GM12878 (cell line): Measurements from ENCODE around the gene ADAMTS2. TPM values are rescaled to one million over a fixed set of nuclear protein-coding genes. Genes with fewer than 3 reads are reported as not detected.

Source experiments
- ATAC-seq: fragments of 200-7000 bp; cut with Tn5 transposase; 3 replicates; pipeline ENCODE4 v1.9.1; 2020; ENCODE audit warnings: mild to moderate bottlenecking, moderate library complexity
- BruUV-seq: library from RNA; stranded (reverse); fragments of 400-500 nt; replicated peaks from 2 replicates; lab custom pipeline; 2021; lab: Mats Ljungman, UMichigan
- CTCF ChIA-PET: fragments of 300-600 bp; sonication (Branson Sonifier 250); formaldehyde crosslinking; extraction: SDS; loops from one replicate; lab custom pipeline; 2021; ENCODE audit warnings: inconsistent platforms; lab: Yijun Ruan, JAX
- POLR2A ChIA-PET: fragments of 350-600 bp; formaldehyde crosslinking; extraction: SDS; loops from one replicate; lab custom pipeline; 2021; ENCODE audit warnings: inconsistent platforms; lab: Charles Lee
- RAD21 ChIA-PET: fragments of 300-600 bp; sonication (Branson Sonifier 250); formaldehyde crosslinking; loops from one replicate; lab custom pipeline; 2023; ENCODE audit warnings: antibody characterized with exemption; ENCODE audit not compliant: unreplicated experiment; lab: Charles Lee
- SMC1A ChIA-PET: fragments of 300-600 bp; sonication (Branson Sonifier 250); formaldehyde crosslinking; loops from one replicate; lab custom pipeline; 2023; ENCODE audit not compliant: unreplicated experiment, uncharacterized antibody; lab: Charles Lee
- DNase-seq: peaks from one replicate; pipeline ENCODE4 v3.0.0-alpha.2; 2011; ENCODE audit warnings: low read depth, low spot score
- FAIRE-seq: peaks from 3 replicates; lab custom pipeline; 2011; peaks lifted over from hg19 to GRCh38; lab: Jason Lieb, UNC
- H2AFZ ChIP-seq: 2 replicates; pipeline ENCODE4 v1.6.0; 2011; ENCODE audit warnings: low read depth, low read length, control low read depth; ENCODE audit not compliant: control insufficient read depth
- H3K27ac ChIP-seq: 2 replicates; pipeline ENCODE4 v1.5.1; 2011; ENCODE audit warnings: control low read depth; ENCODE audit not compliant: control insufficient read depth, insufficient read depth
- H3K27me3 ChIP-seq, 2 experiments: replicated peaks in 1 of 2; 2 replicates each; pipeline versions ENCODE4 v1.6.0 to v1.6.1; 2011; ENCODE audit warnings: low read length in 1 of 2; ENCODE audit not compliant: control insufficient read depth in 2 of 2, insufficient read depth in 2 of 2
- H3K36me3 ChIP-seq, 2 experiments: 2 replicates each; pipeline ENCODE4 v1.5.1; 2011; ENCODE audit warnings: low read length in 1 of 2; ENCODE audit not compliant: control insufficient read depth in 2 of 2, insufficient read depth in 2 of 2
- H3K4me1 ChIP-seq: 2 replicates; pipeline ENCODE4 v1.6.1; 2011; ENCODE audit warnings: mild to moderate bottlenecking, low read length, moderate library complexity, mixed read lengths; ENCODE audit not compliant: control insufficient read depth, insufficient read depth
- H3K4me2 ChIP-seq: 2 replicates; pipeline ENCODE4 v1.6.0; 2011; ENCODE audit warnings: control low read depth; ENCODE audit not compliant: control insufficient read depth, insufficient read depth
- H3K4me3 ChIP-seq: fragments of 200-600 bp; sonication (generic); 2 replicates; pipeline ENCODE4 v1.5.1; 2016
- H3K79me2 ChIP-seq: 2 replicates; pipeline ENCODE4 v1.6.0; 2011; ENCODE audit warnings: low read length; ENCODE audit not compliant: control insufficient read depth, insufficient read depth
- H3K9ac ChIP-seq: 2 replicates; pipeline ENCODE4 v1.8.0; 2011; ENCODE audit warnings: low read length, control low read depth, mixed read lengths; ENCODE audit not compliant: control insufficient read depth, insufficient read depth
- H3K9me3 ChIP-seq: replicated peaks from 3 replicates; pipeline ENCODE4 v1.5.1; 2011; ENCODE audit warnings: mild to moderate bottlenecking, low read length; ENCODE audit not compliant: control insufficient read depth, insufficient read depth
- H4K20me1 ChIP-seq: 2 replicates; pipeline ENCODE4 v1.6.0; 2011; ENCODE audit not compliant: control insufficient read depth, insufficient read depth
- ATF7 ChIP-seq: fragments of 450-650 bp; IDR thresholded peaks from 2 replicates; pipeline ENCODE4 v1.6.1; 2016; ENCODE audit warnings: low read depth, mild to moderate bottlenecking
- CBX3 ChIP-seq: fragments of 200-600 bp; sonication (generic); IDR thresholded peaks from 2 replicates; pipeline ENCODE4 v1.6.1; 2016; ENCODE audit warnings: low read depth, borderline replicate concordance
- ESRRA ChIP-seq: IDR thresholded peaks from 2 replicates; pipeline ENCODE4 v1.6.1; 2012; ENCODE audit warnings: mild to moderate bottlenecking, low read length, improper control_type of control experiment
- HDGF ChIP-seq: fragments of 450-650 bp; IDR thresholded peaks from 2 replicates; pipeline ENCODE4 v1.6.1; 2016; ENCODE audit warnings: antibody characterized with exemption
- MEF2B ChIP-seq: fragments of 450-650 bp; IDR thresholded peaks from 2 replicates; pipeline ENCODE4 v1.6.1; 2018; ENCODE audit warnings: mild to moderate bottlenecking, moderate library complexity; ENCODE audit not compliant: partially characterized antibody, poor library complexity, severe bottlenecking
- MTA2 ChIP-seq: fragments of 450-650 bp; IDR thresholded peaks from 2 replicates; pipeline ENCODE4 v1.6.1; 2016; ENCODE audit warnings: low read depth, mild to moderate bottlenecking, moderate library complexity
- SMAD5 ChIP-seq: IDR thresholded peaks from 2 replicates; pipeline ENCODE4 v1.6.1; 2016; ENCODE audit warnings: antibody characterized with exemption, low read depth
- WRNIP1 ChIP-seq: IDR thresholded peaks from 2 replicates; pipeline ENCODE4 v1.6.1; 2011; ENCODE audit warnings: low read depth, low read length, improper control_type of control experiment, borderline replicate concordance
- YY1 ChIP-seq: IDR thresholded peaks from 2 replicates; pipeline ENCODE4 v1.6.1; 2011; ENCODE audit warnings: low read depth, mild to moderate bottlenecking, low read length
- ZNF217 ChIP-seq: fragments of 450-650 bp; IDR thresholded peaks from 2 replicates; pipeline ENCODE4 v1.6.1; 2017; ENCODE audit warnings: antibody characterized with exemption, mild to moderate bottlenecking
- WGBS: methylation state at CpG from one replicate; pipeline ENCODE4 v1.1.6; 2016; ENCODE audit warnings: low lambda C conversion rate; ENCODE audit not compliant: insufficient replicate concordance, insufficient coverage; ENCODE audit errors: missing lambda C conversion rate; 5-methylcytosine and 5-hydroxymethylcytosine counted together
- in situ Hi-C: fragments of 300-500 bp; cut with MboI; formaldehyde crosslinking; loops from 9 replicates; pipeline ENCODE4 v1.14.3; 2018; ENCODE audit warnings: mixed read lengths
- intact Hi-C: fragments of 100-400 bp; cut with micrococcal nuclease; formaldehyde crosslinking; loops from one replicate; pipeline ENCODE4 v1.14.2; 2022; ENCODE audit not compliant: unreplicated experiment
- polyA plus RNA-seq, 11 experiments: library from polyadenylated mRNA; depleted of rRNA in 4 of 11; unstranded in 6 of 11; stranded (reverse) in 5 of 11; fragments of >200 nt; fragmentation: Nextera tagmentation in 4 of 11; fragmentation: Illumina TruSeq in 1 of 11; extraction: Ambion mirVana in 4 of 11; extraction: Trizol in 1 of 11; gene quantifications; 1 replicate in 1 of 11; 2 replicates in 10 of 11; pipeline versions ENCODE4 v1.2.1 to v1.2.3, GENCODE V29; 2011 to 2016; ENCODE audit warnings: inconsistent platforms in 2 of 11, missing spikeins in 2 of 11, low read depth in 1 of 11
- total RNA-seq, 4 experiments: library from RNA; depleted of rRNA in 3 of 4; stranded (reverse); fragments of >200 nt in 3 of 4; fragmentation: Illumina TruSeq in 1 of 4; extraction: Trizol in 1 of 4; gene quantifications; 2 replicates each; pipeline versions ENCODE4 v1.2.1 to v1.2.3, GENCODE V29; 2013 to 2021
- TF ChIP-seq, protein P1 (sequence below): IDR thresholded peaks from 2 replicates; pipeline ENCODE4 v1.6.1; 2012; ENCODE audit warnings: mild to moderate bottlenecking, low read depth, low read length
- TF ChIP-seq, protein P2 (sequence below): IDR thresholded peaks from 2 replicates; pipeline ENCODE4 v1.6.1; 2011; ENCODE audit warnings: low read depth, mild to moderate bottlenecking, low read length, moderate library complexity, borderline replicate concordance; ENCODE audit errors: extremely low read depth

The ADAMTS2 gene
- total and polyA plus RNA-seq, 10 of the 15 experiments (the other 5 are each of a cell fraction or from before 2014, with no cell fraction given) = 0.03 to 0.05 TPM; not detected in 8

DNA sequence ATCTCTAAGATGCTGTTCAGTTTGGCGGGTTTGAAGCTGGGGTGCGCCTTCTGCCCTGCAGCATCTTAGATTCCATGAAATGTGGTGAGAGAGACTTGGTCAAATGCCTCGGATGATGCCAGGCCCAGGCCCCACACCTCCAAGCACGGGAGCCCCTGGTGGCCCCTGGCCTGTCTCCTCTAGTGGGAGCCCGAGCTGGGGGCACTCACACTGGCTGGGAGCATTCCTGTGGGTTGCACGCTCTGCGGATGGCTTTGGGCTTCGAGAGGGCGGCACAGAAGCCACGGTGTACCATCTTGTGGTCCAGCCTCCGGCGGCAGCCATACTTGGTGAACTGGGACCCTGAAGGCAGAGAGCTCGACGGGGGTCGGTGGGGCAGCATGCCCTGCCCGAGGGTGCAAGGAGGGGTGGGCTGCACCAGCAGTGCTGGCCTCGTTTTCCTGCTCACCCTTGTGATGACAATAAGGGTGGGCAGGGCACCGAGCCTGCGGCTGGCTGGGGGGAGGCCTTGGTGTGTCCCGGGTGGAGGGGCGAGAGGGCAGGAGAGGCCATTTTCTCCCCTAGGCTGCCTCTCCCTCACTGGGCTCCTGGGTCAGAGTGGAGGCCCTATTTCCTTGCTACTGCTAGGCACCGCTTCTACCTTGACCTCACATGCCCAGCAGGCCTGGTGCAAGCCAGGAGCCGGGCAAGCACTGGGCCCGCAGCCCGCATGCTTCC lies 219.3 kb downstream of the ADAMTS2 start:
- DNase-seq = no peak
- H3K9me3 ChIP-seq = peaks cover 3% of the 10 kb centered on the region; the same call in 1 of the 3 replicates
- ATAC-seq = no peak
- in situ Hi-C loops = no loop called here
- POLR2A ChIA-PET = no interaction called here
- H4K20me1 ChIP-seq = no peaks in the 10 kb centered on the region
- H3K27me3 ChIP-seq = no peaks in the 10 kb centered on the region
- H3K4me1 ChIP-seq = no peaks in the 10 kb centered on the region
- no peaks in the 10 kb centered on the region for H3K36me3 ChIP-seq
- intact Hi-C loops = no loop called here
- RAD21 ChIA-PET = no interaction called here
- H3K9ac ChIP-seq = no peak overlapping the region
- no peaks in the 10 kb centered on the region for H3K79me2 ChIP-seq
- H3K27ac ChIP-seq = no peak overlapping the region
- H3K4me2 ChIP-seq = no peak overlapping the region
- CTCF ChIA-PET = no interaction called here
- no peak for FAIRE-seq
- SMC1A ChIA-PET = no interaction called here
- no TSS peak for BruUV-seq
- no peak overlapping the region for H3K4me3 ChIP-seq
- 47% methylated on average over 25 of the region's 25 CpGs for WGBS
- H2AFZ ChIP-seq = no peak overlapping the region
- no peak for TF ChIP-seq MEF2B

DNA sequence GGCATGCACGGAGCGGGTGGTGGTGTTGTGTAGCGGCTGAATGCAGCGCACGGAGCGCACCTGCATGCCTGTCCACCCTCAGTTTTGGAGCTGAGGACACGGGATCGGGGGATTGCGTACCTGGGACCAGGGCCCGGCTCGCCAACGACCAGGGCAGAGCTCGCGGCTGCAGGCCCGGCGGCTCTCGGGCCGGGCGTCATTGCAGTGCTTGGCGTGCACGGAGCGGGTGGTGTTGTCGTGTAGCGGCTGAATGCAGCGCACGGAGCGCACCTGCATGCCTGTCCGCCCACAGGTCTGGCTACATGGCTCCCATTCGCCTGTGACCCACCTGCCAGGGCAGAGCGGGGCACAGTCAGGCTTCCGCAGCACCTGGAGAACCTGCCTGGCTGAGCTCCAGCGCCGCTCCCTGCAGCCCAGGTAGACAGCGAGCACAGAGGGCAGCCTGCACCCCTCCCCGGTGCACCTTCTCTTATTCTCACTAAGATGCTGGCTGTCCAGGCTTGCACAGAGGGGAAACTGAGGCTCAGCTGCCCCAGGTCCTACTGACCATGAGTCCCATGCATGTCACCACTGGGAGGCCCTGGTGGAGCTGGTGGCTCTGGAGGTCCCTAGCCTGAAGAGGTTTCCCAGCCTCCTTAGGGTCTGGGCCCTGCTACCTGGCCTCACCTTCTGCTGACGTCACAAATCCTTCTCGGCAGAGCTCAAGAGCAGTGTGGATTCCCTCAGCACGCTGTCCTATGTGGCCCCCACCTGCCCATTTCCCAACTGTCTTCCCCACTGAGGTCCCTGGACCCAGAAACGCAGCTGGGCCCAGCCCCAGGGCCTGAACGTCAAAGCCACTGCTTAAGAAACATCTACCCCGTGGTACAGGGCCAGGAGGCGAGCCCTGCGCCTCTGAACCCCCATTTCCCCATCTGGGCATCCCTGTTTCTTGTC lies 220.1 kb downstream of the ADAMTS2 start:
- H3K4me3 ChIP-seq = no peak overlapping the region
- H3K9me3 ChIP-seq = peaks cover 2% of the 10 kb centered on the region; the same call in 1 of the 3 replicates
- 61% methylated on average over 36 of the region's 43 CpGs for WGBS
- no peak for FAIRE-seq
- no peaks in the 10 kb centered on the region for H3K79me2 ChIP-seq
- DNase-seq = no peak
- ChIA-PET CTCF (no interaction called here), SMC1A (no interaction called here), RAD21 (no interaction called here), POLR2A (no interaction called here)
- intact Hi-C loops (no loop called here), in situ Hi-C loops (no loop called here)
- no peak overlapping the region for H3K9ac ChIP-seq
- H3K27ac ChIP-seq = no peak overlapping the region
- ATAC-seq = no peak
- no peak overlapping the region for H2AFZ ChIP-seq
- no peaks in the 10 kb centered on the region for H3K4me1 ChIP-seq
- no peak overlapping the region for H3K4me2 ChIP-seq
- no peaks in the 10 kb centered on the region for H4K20me1 ChIP-seq
- BruUV-seq = no TSS peak
- H3K36me3 ChIP-seq = no peaks in the 10 kb centered on the region
- no peaks in the 10 kb centered on the region for H3K27me3 ChIP-seq
- TF ChIP-seq, protein P1, sequence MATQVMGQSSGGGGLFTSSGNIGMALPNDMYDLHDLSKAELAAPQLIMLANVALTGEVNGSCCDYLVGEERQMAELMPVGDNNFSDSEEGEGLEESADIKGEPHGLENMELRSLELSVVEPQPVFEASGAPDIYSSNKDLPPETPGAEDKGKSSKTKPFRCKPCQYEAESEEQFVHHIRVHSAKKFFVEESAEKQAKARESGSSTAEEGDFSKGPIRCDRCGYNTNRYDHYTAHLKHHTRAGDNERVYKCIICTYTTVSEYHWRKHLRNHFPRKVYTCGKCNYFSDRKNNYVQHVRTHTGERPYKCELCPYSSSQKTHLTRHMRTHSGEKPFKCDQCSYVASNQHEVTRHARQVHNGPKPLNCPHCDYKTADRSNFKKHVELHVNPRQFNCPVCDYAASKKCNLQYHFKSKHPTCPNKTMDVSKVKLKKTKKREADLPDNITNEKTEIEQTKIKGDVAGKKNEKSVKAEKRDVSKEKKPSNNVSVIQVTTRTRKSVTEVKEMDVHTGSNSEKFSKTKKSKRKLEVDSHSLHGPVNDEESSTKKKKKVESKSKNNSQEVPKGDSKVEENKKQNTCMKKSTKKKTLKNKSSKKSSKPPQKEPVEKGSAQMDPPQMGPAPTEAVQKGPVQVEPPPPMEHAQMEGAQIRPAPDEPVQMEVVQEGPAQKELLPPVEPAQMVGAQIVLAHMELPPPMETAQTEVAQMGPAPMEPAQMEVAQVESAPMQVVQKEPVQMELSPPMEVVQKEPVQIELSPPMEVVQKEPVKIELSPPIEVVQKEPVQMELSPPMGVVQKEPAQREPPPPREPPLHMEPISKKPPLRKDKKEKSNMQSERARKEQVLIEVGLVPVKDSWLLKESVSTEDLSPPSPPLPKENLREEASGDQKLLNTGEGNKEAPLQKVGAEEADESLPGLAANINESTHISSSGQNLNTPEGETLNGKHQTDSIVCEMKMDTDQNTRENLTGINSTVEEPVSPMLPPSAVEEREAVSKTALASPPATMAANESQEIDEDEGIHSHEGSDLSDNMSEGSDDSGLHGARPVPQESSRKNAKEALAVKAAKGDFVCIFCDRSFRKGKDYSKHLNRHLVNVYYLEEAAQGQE = no peak
- no peak for TF ChIP-seq MTA2
- TF ChIP-seq, protein P2, sequence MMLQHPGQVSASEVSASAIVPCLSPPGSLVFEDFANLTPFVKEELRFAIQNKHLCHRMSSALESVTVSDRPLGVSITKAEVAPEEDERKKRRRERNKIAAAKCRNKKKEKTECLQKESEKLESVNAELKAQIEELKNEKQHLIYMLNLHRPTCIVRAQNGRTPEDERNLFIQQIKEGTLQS = no peak
- TF ChIP-seq ESRRA = no peak
- no peak for TF ChIP-seq ATF7
- TF ChIP-seq HDGF = no peak
- TF ChIP-seq CBX3 = no peak
- TF ChIP-seq WRNIP1 = no peak
- no peak for TF ChIP-seq SMAD5
- TF ChIP-seq ZNF217 = no peak
- no peak for TF ChIP-seq YY1
